HG03175 (cell line): ENCODE measurements around the gene SCRN1.
"Not testable (repeated sequence)": the region's sequence is repeated elsewhere in the genome, so short reads cannot be mapped to it uniquely, and the experiment has no call there.

Experiments used
- ATAC-seq: cut with Tn5 transposase; IDR thresholded peaks from one replicate; pipeline ENCODE4 v1.9.1; 2021; ENCODE audit warnings: mild to moderate bottlenecking, moderate library complexity; ENCODE audit not compliant: unreplicated experiment

SCRN1 gene

DNA sequence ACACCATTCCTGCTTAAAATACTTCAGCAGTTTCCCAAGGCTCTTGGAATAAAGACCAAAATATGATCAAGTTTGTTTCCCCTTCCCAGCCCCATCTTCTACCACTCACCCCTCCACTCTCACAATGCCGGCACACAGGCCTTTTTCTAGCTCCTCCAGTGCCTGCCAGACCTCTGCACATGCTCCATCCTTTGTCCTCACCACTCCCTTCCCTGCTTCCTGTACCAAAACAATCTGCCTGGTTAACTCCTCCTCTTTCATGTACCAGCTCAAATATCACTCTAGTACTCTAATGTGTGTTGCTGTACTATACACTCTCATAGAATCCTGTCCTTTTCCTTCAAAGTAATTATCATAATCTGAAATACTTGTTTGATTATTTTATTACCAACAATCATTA lies 19.4 kb downstream of the SCRN1 start:
- no peak for ATAC-seq

DNA sequence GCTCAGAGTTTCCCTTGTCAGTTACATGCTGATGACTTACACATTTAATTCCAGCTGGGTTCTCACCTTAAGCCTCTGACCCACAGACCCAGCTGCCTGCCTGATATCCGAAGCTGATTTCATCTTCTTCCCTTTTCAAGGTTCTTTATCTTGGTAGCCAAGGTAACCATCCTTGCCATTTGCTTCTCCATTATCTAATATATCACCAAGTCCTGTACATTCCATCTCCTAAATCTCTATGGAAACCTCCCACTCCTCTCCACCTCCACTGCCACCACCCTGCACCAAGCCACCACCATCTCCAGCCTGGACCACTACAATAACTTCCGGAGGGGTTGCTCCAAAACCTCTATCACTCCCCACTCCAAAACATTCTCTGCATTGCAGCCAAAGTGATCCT lies 19.9 kb downstream of the SCRN1 start:
- ATAC-seq, result no peak

DNA sequence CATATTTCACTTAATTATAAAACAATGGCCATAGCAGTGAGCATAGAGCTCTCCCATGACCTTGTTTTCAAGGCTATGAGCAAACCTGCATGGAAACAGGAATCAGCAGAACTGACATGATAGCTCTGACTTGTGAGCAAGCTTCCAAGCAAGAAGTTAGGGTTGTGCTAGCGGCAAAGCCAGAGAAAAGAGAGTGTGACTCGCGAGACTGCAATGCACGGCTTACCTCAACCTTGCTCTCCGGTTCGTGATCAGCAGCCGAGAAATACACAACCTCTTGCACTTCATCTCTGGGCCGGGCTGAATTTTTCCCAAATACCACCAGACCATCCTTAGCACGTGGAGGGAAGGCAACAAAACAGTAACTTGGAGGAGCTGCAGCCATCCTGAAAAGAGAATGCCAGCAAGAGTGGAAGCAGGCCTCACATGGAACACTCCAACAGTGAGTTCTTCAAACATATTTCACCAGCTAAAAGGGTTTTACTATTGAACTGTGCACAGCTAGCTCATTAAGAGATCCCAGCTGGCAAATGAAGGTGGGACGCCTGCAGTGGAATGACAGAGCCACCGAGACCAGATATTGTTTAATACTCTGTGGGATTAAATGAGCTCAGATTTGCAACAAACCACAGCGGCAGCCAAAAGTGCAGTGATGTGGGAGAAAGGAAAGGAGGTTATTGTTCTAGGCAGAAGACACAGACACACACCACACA lies 20.8 kb downstream of the SCRN1 start:
- ATAC-seq, result no peak

DNA sequence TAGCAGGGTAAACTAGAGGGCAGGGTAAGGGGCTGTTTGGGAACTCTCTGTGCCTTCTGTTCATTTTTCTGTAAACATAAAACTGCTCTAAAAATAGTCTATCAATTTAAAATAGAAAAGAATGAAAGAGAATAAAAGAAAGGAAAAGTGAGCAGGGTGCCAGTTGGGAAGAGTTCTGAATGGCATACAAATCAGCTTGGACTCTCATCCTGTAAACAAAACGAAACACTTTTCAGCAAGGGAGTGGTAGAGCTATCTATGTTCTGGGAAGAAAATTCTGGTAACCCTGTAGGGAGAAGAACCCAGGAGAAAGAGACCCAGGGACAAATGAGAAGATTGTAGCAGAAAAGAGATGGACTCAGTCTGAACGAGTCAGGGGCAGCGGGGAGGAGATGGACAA lies 24.6 kb downstream of the SCRN1 start:
- no peak for ATAC-seq

DNA sequence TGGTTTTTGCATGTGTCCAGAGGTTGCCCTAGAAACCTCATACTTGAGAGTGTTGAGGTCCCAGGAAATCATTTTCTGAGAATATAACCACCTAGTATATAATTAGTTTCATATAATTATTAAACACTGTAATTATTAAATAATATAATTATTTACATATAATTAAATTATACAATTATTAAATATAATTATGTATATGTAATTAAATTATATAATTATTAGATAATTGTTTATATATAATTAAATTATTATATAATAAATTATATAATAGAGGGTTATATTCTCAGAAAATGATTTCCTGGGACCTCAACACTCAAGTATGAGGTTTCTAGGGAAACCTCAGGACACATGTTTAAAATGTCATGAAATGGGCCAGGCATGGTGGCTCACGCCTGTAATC lies 27.6 kb downstream of the SCRN1 start:
- ATAC-seq, result no peak

DNA sequence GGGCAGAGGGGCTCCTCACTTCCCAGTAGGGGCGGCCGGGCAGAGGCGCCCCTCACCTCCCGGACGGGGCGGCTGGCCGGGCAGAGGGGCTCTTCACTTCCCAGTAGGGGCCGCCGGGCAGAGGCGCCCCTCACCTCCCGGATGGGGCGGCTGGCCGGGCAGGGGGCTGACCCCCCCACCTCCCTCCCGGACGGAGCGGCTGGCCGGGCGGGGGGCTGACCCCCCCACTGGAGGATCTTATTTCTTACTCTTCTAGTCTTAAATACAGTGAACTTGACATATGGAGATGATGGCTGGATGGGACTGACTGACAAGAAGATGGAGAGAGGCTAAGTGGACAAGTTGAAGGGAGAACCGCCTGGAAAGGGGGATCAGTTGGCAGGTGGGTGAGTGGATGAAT lies 28.0 kb downstream of the SCRN1 start:
- ATAC-seq, result not testable (repeated sequence)

DNA sequence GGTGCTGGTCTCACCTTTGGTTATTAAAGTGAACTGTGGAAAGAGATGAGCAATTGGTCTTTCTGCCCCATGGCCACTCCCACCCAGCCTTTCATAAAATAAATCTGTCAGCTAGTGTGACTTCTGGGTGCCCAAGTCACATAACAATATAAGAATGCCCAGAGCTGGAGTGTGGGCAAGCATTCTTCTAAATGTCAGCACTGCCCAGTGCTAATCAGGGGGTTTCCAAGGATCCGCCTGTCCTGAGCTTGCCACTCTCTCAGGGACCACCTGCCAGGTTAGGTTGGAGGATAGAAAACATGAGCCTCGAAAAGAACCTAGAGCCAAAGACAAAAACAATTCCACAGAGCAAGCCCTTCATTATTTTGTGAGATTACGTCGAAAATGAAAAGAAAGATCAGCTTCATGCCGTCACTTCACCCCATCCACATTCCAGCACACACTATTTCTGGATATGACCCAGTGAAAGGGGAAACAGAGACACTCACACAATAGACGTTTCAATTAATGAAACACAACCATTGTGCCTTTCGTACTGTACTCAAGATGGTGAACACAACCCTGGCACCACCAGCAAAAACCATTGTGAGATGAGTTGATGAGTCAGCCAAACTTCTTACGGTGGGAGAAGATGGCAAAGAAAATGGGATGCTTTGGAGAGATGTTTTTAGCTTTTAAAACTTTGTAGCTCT lies 30.8 kb downstream of the SCRN1 start:
- ATAC-seq, result no peak

DNA sequence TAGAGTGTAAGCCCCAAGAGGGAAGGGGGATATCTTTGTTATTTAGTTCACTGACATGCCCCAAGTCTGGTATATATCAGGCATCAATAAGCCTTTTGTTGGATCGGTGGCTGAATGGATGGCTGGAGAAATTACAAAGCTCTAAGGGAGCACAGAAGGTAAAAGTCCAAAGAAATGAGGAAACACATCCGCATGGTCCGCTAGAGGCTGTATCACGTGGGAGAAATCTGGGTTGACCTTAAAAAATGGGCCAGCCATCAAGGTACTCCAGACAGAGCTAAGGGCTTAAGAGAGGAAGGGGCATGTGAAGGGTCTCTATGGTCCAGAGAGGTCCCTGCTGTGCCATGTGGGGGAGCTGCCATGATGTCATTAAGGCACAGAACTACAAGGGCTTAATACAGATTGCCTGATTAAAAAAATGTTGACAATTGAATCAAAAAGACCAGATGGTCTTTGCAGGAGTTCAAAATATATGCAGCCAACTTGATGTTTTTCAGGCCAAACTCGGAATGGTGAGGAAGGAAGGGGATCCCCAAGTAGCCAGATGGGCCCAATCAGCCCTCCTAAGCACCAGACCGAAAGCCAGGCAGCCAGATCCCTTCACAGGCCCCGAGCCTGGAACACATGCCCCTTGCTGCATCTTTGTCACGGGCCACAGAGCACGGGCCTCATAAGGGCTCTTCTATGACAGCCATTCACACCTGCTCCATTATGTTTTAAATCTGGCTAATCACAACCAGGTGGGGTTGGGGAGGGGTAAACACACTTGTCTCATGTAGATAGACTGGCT lies 31.9 kb downstream of the SCRN1 start:
- ATAC-seq, result no peak

DNA sequence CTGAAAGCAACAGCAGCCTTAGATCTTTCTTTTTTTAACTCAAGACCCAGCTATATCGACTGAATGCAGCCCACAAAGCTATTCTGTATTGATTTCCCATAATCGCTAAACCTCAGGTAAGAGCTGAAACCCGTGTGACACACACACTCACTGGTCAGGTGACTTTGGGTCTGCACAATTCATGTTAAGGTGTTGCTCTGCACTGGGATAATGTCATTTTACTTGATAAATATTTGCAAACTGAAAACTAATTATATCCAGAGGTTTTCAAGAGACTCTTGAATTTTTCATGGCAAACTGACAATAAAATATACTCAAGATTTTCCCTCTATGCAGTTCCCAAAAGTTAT lies 33.1 kb downstream of the SCRN1 start:
- peak; percentile 26 for ATAC-seq

DNA sequence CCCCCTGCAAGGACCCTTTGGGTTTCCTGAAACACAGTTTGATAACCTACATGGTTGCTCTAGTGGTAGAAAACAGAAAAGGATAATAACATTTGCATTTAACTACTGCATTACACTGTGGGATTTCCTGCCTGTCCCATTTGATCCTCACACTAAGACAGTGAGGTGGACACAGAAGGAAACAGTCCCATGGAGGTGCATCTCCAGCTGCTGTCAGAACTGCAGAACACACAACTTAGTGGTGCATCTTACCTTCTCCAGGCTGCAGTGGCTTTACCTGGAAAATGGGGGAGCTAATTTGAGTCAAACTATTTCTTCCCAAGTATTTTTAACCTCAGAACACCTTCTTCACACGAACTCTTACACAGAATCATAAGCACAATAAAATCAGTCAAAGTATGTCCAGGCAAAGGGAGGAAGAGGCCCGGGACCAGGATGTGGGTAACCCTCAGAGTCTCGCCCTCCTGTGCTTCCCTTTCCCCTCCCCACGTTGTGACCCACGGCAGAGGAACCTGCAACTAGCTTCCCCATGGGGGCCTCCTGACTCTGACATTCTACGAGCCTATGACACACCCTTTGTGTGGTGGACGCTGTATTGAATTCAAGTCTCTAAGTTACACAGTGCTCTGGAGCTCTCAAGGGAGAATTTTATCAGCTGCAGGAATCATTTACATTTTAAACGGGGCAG lies 33.7 kb downstream of the SCRN1 start:
- ATAC-seq, result peak; percentile 72

DNA sequence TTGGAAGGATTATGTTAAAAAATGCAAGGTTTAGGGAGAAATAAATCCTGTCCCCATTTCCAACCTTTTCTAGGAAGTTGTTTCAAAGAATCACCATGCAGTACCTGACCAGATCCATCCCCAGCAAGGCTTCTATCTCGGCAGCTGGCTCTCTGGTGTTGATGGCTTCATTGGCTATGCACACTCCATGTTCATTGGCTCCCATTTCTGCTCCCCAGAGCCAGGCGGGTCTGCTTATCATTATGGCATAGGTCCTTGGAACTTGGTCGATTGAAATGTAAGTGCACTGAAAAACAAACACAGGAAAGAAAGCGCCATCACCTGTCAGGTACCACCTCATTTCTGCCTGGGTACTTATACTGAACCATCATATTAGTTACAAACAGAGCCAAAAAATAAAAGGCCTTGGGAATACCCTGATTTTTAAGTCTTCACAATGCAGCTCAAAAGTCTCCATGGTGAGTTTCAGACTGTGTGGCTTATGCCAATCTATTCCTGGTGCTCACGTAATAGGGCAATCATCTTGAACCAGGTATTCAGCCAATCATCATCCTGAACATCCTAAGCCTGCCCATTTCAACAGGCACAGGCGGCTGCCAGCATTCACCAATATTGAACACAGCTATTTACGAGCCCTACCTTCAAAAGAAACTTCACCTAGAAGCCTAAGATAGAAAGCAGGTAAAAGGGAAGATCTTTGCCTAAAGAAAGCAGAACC lies 34.4 kb downstream of the SCRN1 start:
- no peak for ATAC-seq

DNA sequence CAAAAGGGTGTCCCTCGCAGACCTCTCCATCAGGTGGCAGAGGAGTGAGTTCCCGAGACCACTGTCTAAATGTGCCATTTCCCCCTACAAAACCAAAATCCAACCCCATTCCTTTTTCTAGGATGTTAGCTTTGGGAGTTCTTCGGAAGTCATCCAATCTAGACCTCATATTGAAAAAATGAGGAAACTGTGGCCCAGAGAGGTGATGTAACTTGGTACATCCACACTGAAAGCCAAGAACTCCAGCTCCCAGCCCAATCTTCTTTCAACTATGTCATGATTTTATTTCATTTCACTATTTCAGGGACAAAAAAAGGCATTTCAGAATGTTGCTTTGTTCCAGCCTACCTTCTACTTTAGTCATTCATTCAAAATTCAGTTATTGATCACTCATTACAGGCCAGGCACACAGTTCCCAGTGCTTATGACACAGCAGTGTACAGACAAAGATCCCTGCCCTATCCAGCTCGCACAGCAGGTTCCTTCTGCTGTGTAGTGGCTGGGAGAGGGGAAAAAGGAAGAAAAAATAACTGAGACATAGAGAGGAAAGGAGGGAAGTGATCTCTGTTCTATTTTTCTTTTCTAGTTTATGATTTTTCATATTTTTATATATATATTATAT lies 35.8 kb downstream of the SCRN1 start:
- ATAC-seq, result no peak

DNA sequence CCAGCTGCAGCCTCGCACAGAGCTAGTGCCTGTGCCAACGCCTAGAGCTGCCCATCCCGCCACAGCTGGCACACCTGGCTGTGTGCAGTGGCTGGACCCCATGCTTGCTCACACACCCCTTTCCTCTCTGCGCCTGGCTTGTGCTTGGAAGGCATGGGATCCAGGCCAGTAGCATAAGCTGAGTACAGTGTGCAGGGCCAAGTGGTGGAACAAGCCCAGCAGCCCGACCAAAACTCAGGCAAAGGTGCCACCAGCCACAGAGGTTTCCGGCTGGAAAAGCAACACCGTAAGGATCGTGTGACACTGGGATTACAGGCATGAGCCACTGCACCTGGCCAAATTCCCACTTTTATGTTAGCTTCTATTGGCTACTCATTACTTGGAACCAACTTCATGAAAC lies 38.4 kb downstream of the SCRN1 start:
- ATAC-seq, result no peak

DNA sequence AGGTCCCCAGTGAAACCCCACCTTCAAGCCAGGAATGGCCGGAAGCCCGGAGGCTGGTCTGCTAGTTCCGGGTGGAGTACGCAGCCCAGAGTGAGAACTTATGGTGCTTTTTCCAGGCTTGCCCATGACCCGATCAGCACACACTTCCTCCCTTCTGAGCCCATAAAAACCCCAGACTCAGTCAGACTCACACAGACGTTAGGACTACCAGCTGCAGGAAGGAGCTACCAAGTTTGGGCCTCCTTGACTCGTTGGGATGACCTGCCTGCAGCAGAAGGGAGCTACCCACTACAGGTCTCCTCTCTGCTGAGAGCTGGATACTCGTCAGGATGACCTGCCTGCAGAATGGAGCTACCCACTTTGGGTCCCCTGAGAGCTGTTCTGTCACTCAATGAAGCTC lies 39.1 kb downstream of the SCRN1 start:
- no peak for ATAC-seq

DNA sequence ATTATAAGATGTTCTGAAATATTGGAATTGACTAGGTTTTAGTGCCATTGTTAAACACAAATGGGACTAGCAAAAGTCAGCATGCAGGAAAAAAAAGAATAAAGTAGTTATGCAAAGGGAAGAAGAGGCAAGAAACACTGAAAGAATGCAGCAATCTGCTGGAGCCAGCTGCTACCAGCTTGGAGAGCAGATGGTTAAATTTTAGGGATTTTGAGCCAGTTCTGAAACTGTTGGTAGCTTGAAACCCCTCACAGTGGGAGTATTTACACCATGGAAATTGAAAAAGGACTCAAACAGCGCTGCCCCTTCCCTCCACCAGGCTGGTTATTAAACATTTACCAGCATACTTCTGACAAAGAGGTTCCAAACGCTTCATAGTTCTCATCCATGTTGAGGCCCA lies 41.0 kb downstream of the SCRN1 start:
- no peak for ATAC-seq

DNA sequence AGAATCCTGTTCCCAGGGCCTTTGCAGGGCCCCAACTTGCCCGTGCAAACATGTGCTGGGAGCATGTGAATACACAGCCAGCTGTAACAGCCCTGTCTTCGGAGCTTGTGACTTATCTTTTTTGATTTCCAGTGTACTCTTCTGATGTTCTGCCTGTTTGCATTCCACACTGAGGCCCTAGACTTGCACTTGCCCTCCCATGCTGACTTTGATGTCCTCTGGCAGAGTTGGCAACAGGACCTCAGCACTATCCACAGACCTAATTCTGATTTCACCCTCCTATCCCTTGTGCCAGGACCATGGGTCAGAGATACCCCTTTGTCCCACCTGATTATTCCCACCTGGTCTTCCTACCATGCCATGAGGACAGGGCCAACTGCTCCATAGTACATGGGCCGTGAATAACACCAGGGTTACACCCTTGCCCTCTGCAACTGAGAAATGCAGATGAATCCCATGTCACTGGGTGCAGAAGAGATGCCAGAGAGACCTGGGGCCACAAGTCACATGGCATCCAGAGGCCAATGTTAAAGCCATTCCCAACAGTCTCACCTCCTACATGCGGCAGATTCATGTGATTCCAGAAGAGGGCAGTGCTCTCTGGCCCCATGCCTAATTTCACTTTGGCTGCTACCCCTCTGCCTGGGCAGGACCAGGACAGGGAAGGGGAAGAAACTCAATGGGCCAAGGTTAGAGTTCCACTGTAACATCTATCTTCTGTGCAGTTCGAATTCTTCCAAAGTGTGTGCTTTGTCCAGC lies 43.0 kb downstream of the SCRN1 start:
- ATAC-seq, result no peak

DNA sequence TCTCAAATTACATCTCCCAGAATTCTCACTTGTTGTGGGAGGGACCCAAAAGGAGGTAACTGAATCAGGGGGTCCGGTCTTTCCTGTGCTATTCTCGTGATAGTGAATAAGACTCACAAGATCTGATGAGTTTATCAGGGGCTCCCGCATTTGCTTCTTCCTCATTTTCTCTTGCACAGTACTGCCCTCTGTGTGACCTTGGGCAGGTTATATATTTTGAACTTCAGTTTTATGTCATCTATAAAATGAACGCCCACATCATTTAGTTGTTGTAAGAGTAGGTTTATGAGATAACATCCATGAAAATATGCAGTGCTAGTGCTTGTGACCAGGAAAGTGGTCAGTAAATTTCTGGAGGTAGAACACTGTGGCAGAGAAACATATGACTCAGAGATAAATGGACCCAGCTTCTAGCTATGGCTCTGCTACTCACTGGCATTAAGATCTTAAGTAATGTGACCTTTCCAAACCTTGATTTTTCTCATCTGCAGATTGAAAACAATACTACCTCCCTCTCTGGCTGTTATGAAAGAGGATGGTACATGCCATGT lies 44.3 kb downstream of the SCRN1 start:
- ATAC-seq, result no peak

DNA sequence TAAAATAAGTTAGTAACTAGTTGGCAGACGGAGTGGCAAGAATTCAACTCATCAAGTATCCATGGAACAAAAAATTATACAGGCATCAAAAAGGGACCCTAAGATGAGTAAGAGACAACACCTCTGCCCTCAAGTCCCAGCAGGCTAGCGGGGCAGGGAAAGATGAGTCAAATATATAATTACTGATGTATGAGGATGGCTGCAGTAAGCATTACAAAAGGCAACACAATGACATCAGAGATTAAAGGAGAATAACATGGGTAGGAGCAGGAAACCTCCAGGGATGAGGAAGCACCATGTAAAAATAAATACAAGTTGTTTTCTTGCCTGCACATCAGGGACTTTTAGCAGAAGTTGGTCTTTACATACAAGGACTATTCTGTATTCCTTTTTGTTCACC lies 49.4 kb downstream of the SCRN1 start:
- ATAC-seq, result no peak

DNA sequence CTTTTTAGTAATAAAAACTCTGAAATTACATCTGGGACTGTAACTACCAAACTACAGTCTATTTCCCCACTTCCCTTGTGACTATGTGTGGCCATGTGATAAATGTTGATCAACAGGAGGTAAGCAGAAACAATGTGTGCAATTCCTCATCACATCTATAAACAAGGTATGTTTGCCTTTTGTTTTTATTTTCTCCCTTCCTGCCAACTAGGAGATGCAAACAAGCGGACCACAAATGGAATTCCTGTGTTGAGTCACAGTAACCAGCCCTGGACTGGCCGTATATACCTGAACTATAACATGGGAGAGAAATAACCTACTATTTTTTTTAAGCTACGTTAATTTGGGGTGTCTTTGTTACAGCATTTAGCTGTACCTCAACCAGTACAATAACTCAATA lies 52.5 kb downstream of the SCRN1 start:
- ATAC-seq, result no peak
